ENCODE results near the gene HCN4.

The HCN4 gene

GRCh38 chr15:73295630-73296286 lies 73.0 kb downstream of the HCN4 start:
- no peak for DNase-seq (ENCODE audit: low spot score)

- no peak for DNase-seq (ENCODE audit: low spot score)
These were observed 75.0 kb downstream of the HCN4 start for GRCh38 chr15:73293773-73294172.

DNA sequence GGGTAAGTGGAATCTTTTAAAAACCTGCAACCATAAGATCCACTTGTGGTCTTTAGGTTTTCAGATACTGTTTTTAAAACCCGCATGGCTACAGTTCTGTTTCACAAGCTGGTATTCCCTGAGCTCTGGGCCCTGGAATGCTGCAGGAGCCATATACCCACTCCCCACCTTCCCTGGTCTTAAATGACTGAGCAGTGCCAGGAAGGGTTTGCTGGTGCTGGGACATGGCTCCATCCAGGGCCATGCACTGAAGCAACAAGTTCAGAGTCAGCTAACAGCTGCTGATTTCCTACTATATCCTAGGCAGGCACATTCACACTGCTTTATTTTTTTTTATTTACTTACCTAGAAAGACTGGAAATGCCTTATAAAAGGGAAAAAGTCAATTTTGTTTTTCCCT lies 77.3 kb downstream of the HCN4 start:
- no peak for DNase-seq (ENCODE audit: low spot score)

DNA sequence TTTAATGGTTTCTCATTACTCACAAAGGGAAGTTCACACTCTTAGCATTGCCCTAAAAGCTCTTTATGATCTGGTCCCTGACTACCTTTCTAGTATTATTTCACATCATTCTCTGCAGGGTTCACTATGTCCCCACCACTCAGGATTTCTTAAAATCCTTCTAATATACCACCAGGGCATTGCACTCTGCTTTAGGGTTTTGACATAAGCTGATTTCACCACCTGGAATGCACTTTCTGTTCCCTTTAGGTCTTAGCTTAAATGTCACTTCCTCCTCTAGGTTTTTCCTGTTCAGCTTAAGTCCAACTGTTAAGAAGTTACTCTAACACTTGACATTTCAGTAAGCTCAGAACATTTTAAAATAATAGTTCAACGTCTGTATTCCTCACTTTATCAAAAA lies 81.7 kb downstream of the HCN4 start:
- no peak for DNase-seq (ENCODE audit: low spot score)

DNA sequence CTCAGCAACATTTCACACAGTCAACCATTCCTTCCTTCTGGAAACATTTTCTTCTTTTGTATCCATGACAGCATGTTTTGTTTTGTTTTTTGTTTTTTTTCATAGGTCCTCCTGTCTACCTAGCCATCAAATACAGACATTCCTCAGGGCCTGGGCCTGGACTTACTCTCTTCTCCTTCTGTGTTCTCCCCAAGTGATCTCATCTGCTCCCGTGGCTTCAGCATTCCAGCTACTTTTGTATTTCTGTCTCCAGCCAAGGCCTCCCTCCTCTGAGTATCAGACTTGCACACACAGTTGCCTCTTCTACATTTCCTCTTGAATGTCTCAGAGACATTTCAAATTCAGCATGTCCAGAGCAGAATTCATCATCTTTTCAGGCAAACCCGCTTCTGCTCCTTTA lies 82.4 kb downstream of the HCN4 start:
- DNase-seq (ENCODE audit: low spot score), result no peak

- no peak for DNase-seq (ENCODE audit: low spot score)
These were observed 84.6 kb downstream of the HCN4 start for GRCh38 chr15:73284090-73284716.

GRCh38 chr15:73283366-73283962 lies 85.3 kb downstream of the HCN4 start:
- DNase-seq (ENCODE audit: low spot score), result no peak

DNA sequence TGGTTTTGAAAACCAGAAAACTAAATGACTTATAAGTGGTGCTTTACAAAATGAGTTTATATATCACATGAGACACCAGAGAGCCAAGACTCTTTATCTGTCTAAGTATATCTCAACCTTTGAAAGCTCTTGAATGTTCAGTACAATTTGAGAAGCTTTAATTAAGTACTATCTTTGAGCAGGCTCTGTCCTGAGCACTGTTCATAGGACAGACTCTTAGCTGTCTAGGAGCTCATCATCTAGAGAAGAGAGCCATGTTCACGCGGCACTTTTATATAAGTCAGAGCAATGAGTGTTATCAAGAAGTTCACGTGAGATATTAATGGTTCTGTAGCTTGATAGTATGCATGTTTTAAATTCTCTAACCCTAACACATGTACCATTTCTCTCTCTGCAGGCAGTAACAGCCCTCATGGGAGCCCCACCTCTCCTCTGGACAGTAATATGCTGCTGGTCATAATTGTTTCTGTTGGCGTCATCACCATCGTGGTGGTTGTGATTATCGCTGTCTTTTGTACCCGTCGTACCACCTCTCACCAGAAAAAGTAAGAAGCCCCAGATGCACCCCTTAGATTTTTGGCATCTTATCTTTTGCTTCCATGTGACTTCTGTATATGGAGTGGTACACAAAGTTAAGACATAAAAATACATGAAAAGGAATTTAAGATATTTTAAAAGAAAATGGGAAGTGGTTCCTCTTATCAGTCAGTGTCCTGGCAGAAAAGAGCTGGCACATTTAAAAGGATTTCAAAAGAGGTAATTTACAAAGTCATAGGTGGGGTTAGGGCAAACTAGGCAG lies 86.0 kb downstream of the HCN4 start:
- no peak for DNase-seq (ENCODE audit: low spot score)

- no peak for DNase-seq (ENCODE audit: low spot score)
These were observed 92.9 kb downstream of the HCN4 start for GRCh38 chr15:73275862-73276261.

DNA sequence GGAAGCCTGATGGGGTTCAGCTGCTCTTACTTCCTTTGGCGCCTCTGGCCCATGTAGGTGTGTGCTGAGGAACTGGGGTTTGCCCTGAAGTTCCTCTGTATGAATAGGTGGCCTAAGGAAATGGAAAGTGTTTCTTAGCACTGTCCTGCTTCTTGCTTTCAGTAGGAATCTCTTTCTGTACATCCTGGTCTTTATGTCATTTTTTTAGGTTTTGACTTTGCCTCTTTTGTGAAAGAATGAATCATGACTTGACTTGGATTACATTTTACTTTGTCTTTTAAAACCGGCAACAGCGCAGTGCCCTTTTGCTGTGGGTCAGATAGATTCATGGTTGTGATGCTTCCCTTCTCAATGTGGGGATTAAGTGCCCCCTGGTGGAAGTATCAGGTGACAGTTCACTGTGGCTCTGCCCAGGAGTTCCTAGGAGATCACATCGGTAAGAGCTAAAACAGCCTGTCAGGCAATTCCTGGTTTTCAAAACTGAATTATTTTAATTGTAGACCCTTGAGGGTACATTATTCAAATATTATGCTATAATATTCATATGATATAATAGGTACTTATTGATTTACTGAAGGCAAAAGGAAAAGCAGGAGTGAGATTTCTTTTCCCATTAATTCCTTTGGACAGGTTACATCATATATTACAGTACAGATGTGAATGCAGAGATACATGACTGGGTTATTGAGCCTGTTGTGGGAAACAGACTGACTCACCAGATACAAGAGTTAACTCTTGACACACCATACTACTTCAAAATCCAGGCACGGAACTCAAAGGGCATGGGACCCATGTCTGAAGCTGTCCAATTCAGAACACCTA lies 95.4 kb downstream of the HCN4 start:
- DNase-seq (ENCODE audit: low spot score), result peak; percentile 46

DNA sequence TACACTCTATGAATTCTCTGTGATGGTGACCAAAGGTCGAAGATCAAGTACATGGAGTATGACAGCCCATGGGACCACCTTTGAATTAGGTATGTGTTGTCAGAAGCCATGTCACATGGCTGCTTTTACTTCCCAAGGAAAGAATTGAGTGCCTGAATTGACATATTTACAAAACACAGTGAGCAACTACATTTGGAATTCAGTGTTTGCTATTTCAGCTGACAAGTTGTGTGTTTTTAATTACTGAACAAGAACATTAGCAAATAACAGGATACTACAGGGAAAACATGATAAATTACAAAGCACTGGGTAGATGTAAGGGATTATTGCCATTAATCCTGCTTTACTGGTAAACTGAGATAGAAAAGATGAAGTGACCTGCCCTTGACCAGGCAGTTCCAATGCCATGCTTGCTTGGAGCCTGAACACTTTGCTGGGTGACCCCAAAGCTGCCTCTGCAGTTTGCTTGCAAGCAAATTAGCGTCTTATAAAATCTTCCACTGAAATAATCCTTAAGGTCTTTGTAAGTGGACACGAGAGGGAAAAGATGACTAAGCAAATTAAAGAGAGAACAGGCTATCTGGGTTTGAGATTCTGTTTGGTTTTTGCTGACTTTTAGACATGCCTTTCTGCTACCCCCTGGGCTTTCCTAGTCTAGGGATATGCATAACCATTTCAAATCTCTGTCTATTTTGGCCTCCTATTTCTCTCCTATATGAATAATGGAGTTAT lies 98.2 kb downstream of the HCN4 start:
- no peak for DNase-seq (ENCODE audit: low spot score)

Data from CD4-positive, alpha-beta T cell treated with Interleukin-15 for 4 hours (primary cell).